A549 (cell line): ENCODE measurements around the gene PVALEF. TPM values are rescaled to one million over a fixed set of nuclear protein-coding genes. Genes with fewer than 3 reads are reported as not detected.

Experiments
- ATAC-seq, 2 experiments: fragments of 200-7000 bp in 1 of 2; fragments of >200 bp in 1 of 2; cut with Nextera tagmentation in 1 of 2; cut with Tn5 transposase in 1 of 2; 3 replicates each; pipeline versions ENCODE4 v1.8.0 to v1.9.1; 2018 to 2020; ENCODE audit warnings: mild to moderate bottlenecking in 1 of 2, moderate library complexity in 1 of 2
- CTCF ChIA-PET: fragments of 300-600 bp; sonication (Branson Sonifier 250); formaldehyde crosslinking; extraction: SDS; loops from one replicate; lab custom pipeline; 2021; ENCODE audit warnings: antibody characterized with exemption, inconsistent platforms; lab: Yijun Ruan, JAX
- POLR2A ChIA-PET: fragments of 350-600 bp; formaldehyde crosslinking; extraction: SDS; loops from one replicate; lab custom pipeline; 2021; ENCODE audit warnings: antibody characterized with exemption, inconsistent platforms; lab: Yijun Ruan, JAX
- DNase-seq, 2 experiments: peaks; one replicate each; pipeline versions ENCODE4 v3.0.0 to v3.0.0-alpha.2; 2011 to 2016; ENCODE audit warnings: low read depth in 1 of 2, low spot score in 1 of 2
- FAIRE-seq: peaks from 2 replicates; lab custom pipeline; 2011; peaks lifted over from hg19 to GRCh38; lab: Jason Lieb, UNC
- H3K27ac ChIP-seq, 2 experiments: fragments of >200 bp; sonication (Bioruptor Twin); formaldehyde crosslinking; 3 replicates each; pipeline ENCODE4 v1.5.1; 2016 to 2017
- H3K4me1 ChIP-seq: fragments of >200 bp; sonication (Bioruptor Twin); formaldehyde crosslinking; 3 replicates; pipeline ENCODE4 v1.6.1; 2016
- H3K4me2 ChIP-seq: fragments of >200 bp; sonication (Bioruptor Twin); formaldehyde crosslinking; 3 replicates; pipeline ENCODE4 v1.6.1; 2016
- H3K4me3 ChIP-seq: fragments of >200 bp; sonication (Bioruptor Twin); formaldehyde crosslinking; 3 replicates; pipeline ENCODE4 v1.5.1; 2016
- H3K9me3 ChIP-seq: fragments of >200 bp; sonication (Bioruptor Twin); formaldehyde crosslinking; 3 replicates; pipeline ENCODE4 v1.6.1; 2016
- CBX2 ChIP-seq: fragments of 200-600 bp; sonication (generic); IDR thresholded peaks from 2 replicates; pipeline ENCODE4 v1.6.1; 2016; ENCODE audit warnings: low read depth, mild to moderate bottlenecking, borderline replicate concordance
- CBX8 ChIP-seq: fragments of 200-600 bp; sonication (generic); IDR thresholded peaks from 2 replicates; pipeline ENCODE4 v1.6.1; 2016
- CTCF ChIP-seq: fragments of >200 bp; sonication (Bioruptor Twin); formaldehyde crosslinking; IDR thresholded peaks from 3 replicates; pipeline ENCODE4 v1.5.1; 2016
- E2F6 ChIP-seq: IDR thresholded peaks from 2 replicates; pipeline ENCODE4 v1.6.1; 2012; ENCODE audit warnings: low read depth, borderline replicate concordance
- GATA3 ChIP-seq: IDR thresholded peaks from 2 replicates; pipeline ENCODE4 v1.6.1; 2012; ENCODE audit warnings: borderline replicate concordance
- HEYL ChIP-seq: fragments of 250-450 bp; sonication (Bioruptor Pico); IDR thresholded peaks from 2 replicates; pipeline ENCODE4 v1.8.0; 2021; ENCODE audit warnings: mild to moderate bottlenecking, moderate library complexity
- HOXA7 ChIP-seq: fragments of 250-450 bp; sonication (Bioruptor Pico); IDR thresholded peaks from 2 replicates; pipeline ENCODE4 v1.5.0; 2020; ENCODE audit warnings: mild to moderate bottlenecking, moderate library complexity
- HOXB5 ChIP-seq: fragments of 250-450 bp; sonication (Bioruptor Pico); IDR thresholded peaks from 2 replicates; pipeline ENCODE4 v1.5.0; 2020; ENCODE audit warnings: mild to moderate bottlenecking, moderate library complexity
- MAZ ChIP-seq: fragments of 150-350 bp; IDR thresholded peaks from 2 replicates; pipeline ENCODE4 v1.6.1; 2014; ENCODE audit warnings: antibody characterized with exemption, low read depth, low read length, borderline replicate concordance
- PBX3 ChIP-seq: IDR thresholded peaks from 2 replicates; pipeline ENCODE4 v1.6.1; 2012
- POLR2A ChIP-seq: IDR thresholded peaks from 2 replicates; pipeline ENCODE4 v1.6.1; 2012; ENCODE audit warnings: mild to moderate bottlenecking, low read length
- POLR2AphosphoS2 ChIP-seq: conservative IDR thresholded peaks from 2 replicates; pipeline ENCODE4 v1.6.1; 2012; ENCODE audit warnings: low read length, improper control_type of control experiment, inconsistent platforms
- REST ChIP-seq: fragments of 200-600 bp; sonication (generic); IDR thresholded peaks from 2 replicates; pipeline ENCODE4 v1.6.1; 2016; ENCODE audit warnings: antibody characterized with exemption, mild to moderate bottlenecking, moderate library complexity
- RFX5 ChIP-seq: fragments of 450-650 bp; IDR thresholded peaks from 2 replicates; pipeline ENCODE4 v1.7.1; 2014; ENCODE audit warnings: antibody characterized with exemption, mild to moderate bottlenecking, moderate library complexity
- RNF2 ChIP-seq: fragments of 200-600 bp; sonication (generic); IDR thresholded peaks from 2 replicates; pipeline ENCODE4 v1.6.1; 2016; ENCODE audit warnings: low read depth, mild to moderate bottlenecking, antibody characterized with exemption, moderate library complexity, borderline replicate concordance
- ZSCAN20 ChIP-seq: fragments of 250-450 bp; sonication (Bioruptor Pico); IDR thresholded peaks from 2 replicates; pipeline ENCODE4 v1.8.0; 2022; ENCODE audit warnings: mild to moderate bottlenecking, moderate library complexity
- WGBS: methylation state at CpG from one replicate; pipeline ENCODE4 v1.1.6; 2017; ENCODE audit errors: missing lambda C conversion rate; 5-methylcytosine and 5-hydroxymethylcytosine counted together
- polyA plus RNA-seq, 4 experiments: library from polyadenylated mRNA; depleted of rRNA in 3 of 4; stranded (reverse); fragments of >200 nt; fragmentation: RNase III in 1 of 4; extraction: RNeasy Plus Mini Kit Qiagen cat#74134 plus additional on column Dnase treatment in 1 of 4; gene quantifications; 2 replicates in 3 of 4; 3 replicates in 1 of 4; pipeline ENCODE4 v1.2.3, GENCODE V29; 2011 to 2017

Gene PVALEF
- polyA plus RNA-seq, 2 of the 4 experiments (the other 2 are of a cell fraction): not detected

- Histone ChIP-seq H3K4me3 (no peak overlapping the region), H3K9me3 (no peaks in the 10 kb centered on the region), H3K4me1 (no peaks in the 10 kb centered on the region), H3K4me2 (no peak overlapping the region), H3K27ac (no peak overlapping the region)
- FAIRE-seq (no peak), DNase-seq (no peak), ATAC-seq (0 out of 6 replicates have a peak, but pooled peaks have one; percentile 7 to 15)
- CTCF ChIA-PET: interaction anchor here (0.7 to 11.5 kb wide), 9 partner anchors 5 to 336 kb away, joined by 3 to 175 read pairs (median 5); no protein-coding TSS in a partner anchor
- 68% methylated on average over 15 of the region's 15 CpGs for WGBS
- TF ChIP-seq HOXB5 (CRISPR knock-in tag): no peak
- no peak for TF ChIP-seq CTCF
- TF ChIP-seq MAZ: no peak
- TF ChIP-seq RFX5: no peak
- TF ChIP-seq E2F6: no peak
- TF ChIP-seq CBX8: no peak
- TF ChIP-seq PBX3: no peak
- TF ChIP-seq HEYL (CRISPR knock-in tag): no peak
- TF ChIP-seq CBX2: no peak
- TF ChIP-seq HOXA7 (CRISPR knock-in tag): no peak
- POLR2A ChIA-PET: no interaction called here
Observed at GRCh38 chr17:81148571-81148970, 16.7 kb upstream of the PVALEF start.

- peak; percentile 20 to 35; a peak in 3 of 6 replicates for ATAC-seq
- ChIA-PET CTCF (interaction anchor here (1.0 to 11.5 kb wide), 7 partner anchors 6 to 125 kb away, joined by 3 to 175 read pairs (median 6); no protein-coding TSS in a partner anchor), POLR2A (no interaction called here)
- Histone ChIP-seq H3K27ac (no peak overlapping the region), H3K4me2 (no peak overlapping the region), H3K4me3 (no peak overlapping the region), H3K4me1 (no peaks in the 10 kb centered on the region)
- no peak for DNase-seq
- 59% methylated on average over 14 of the region's 14 CpGs for WGBS
- FAIRE-seq: no peak
- TF ChIP-seq POLR2A: no peak
- TF ChIP-seq MAZ: no peak
- no peak for TF ChIP-seq POLR2AphosphoS2
- no peak for TF ChIP-seq CTCF
- no peak for TF ChIP-seq CBX8
- no peak for TF ChIP-seq ZSCAN20
- no peak for TF ChIP-seq RNF2
- TF ChIP-seq GATA3: no peak
- TF ChIP-seq REST: no peak
- TF ChIP-seq, all 56 proteins: peak for 0
- H3K9me3 ChIP-seq: no peaks in the 10 kb centered on the region
Observed at GRCh38 chr17:81148986-81149533, 16.2 kb upstream of the PVALEF start.
